Gastrocnemius medialis (tissue), 4 donors: ENCODE data around the gene RYR2. TPM values are rescaled to one million over a fixed set of nuclear protein-coding genes. Genes with fewer than 3 reads are reported as not detected.
"Not testable (repeated sequence)": the region's sequence is repeated elsewhere in the genome, so short reads cannot be mapped to it uniquely, and the experiment has no call there.

Experiments used
- ATAC-seq, 2 donors: fragments of 150-250 bp; one replicate each; pipeline ENCODE4 v1.9.1; 2016
- DNase-seq, 2 donors: peaks; one replicate each; pipeline ENCODE4 v3.0.0-alpha.2; 2019
- H3K27ac ChIP-seq, 4 donors: fragments of 200-600 bp; sonication (generic); 1 replicate in 1 of 4; 2 replicates in 3 of 4; pipeline ENCODE4 v1.5.1; 2016 to 2018; ENCODE audit warnings: mild to moderate bottlenecking in 2 of 4, moderate library complexity in 1 of 4
- H3K27me3 ChIP-seq, 3 donors: fragments of 200-600 bp; sonication (generic) in 2 of 3; 1 replicate in 1 of 3; 2 replicates in 2 of 3; pipeline versions ENCODE4 v1.5.1 to v1.6.0; 2016 to 2019; ENCODE audit warnings: mild to moderate bottlenecking in 1 of 3, moderate library complexity in 1 of 3
- H3K36me3 ChIP-seq, 2 donors: fragments of 200-600 bp; sonication (generic) in 1 of 2; one replicate each; pipeline ENCODE4 v1.5.1; 2017 to 2018
- H3K4me1 ChIP-seq, 2 donors: fragments of 200-600 bp; sonication (generic) in 1 of 2; one replicate each; pipeline ENCODE4 v1.5.1; 2016 to 2017; ENCODE audit warnings: mild to moderate bottlenecking in 2 of 2
- H3K4me3 ChIP-seq, 4 donors: fragments of 200-600 bp; sonication (generic) in 3 of 4; 1 replicate in 1 of 4; 2 replicates in 3 of 4; pipeline ENCODE4 v1.5.1; 2016 to 2019; ENCODE audit warnings: mild to moderate bottlenecking in 2 of 4
- H3K9me3 ChIP-seq, 3 donors: fragments of 200-600 bp; sonication (generic) in 2 of 3; 1 replicate in 1 of 3; 2 replicates in 2 of 3; pipeline ENCODE4 v1.5.1; 2016 to 2019
- POLR2A ChIP-seq, 2 donors: fragments of 450-650 bp; IDR thresholded peaks; one replicate each; pipeline ENCODE4 v1.6.1; 2017; ENCODE audit warnings: antibody characterized with exemption in 2 of 2, mild to moderate bottlenecking in 2 of 2, moderate library complexity in 2 of 2
- in situ Hi-C, 4 donors: fragments of 200-750 bp; cut with MboI; loops; one replicate each; pipeline versions ENCODE4 v1.15.0 to v1.8.0; 2017; ENCODE audit warnings: low sequenced_read_pairs in 4 of 4
- intact Hi-C: fragments of 100-400 bp; cut with DNase I; formaldehyde crosslinking; loops from one replicate; pipeline ENCODE4 v1.15.1; 2023; ENCODE audit warnings: low total_unique reads
- total RNA-seq, 4 donors: library from RNA; depleted of rRNA; stranded (reverse); fragments of >200 nt; gene quantifications; one replicate each; pipeline versions ENCODE4 v1.1.0 to v1.2.3, GENCODE V29; 2016
- TF ChIP-seq, protein P1 (sequence below), 5 experiments: fragments of 450-650 bp in 3 of 5; fragments of 200-600 bp in 2 of 5; sonication (generic) in 2 of 5; IDR thresholded peaks in 4 of 5; conservative IDR thresholded peaks in 1 of 5; 1 replicate in 4 of 5; 2 replicates in 1 of 5; pipeline ENCODE4 v1.5.1; 2016 to 2019; ENCODE audit warnings: antibody characterized with exemption in 5 of 5, mild to moderate bottlenecking in 3 of 5, moderate library complexity in 3 of 5

The RYR2 gene
- total RNA-seq, 4 donors from 2014 or later = 0.04 to 0.16 (median 0.07) TPM

DNA sequence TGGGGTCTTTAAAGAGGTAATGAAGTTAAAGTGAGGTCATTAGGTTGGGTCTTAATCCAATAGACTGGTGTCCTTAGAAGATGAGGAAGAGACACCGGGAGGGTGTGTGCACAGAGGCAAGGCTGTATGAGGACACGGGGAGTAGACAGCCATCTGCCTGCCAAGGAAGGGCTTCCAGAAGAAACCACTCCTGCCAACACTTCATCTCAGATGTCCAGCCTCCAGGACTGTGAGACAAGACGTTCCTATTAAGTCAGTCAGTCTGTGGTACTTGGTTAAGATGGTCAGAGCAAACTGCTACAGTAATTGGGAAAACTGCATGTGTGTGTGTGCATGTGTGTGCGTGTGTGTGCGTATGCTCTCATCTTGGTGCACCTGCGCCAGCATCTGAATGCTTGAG lies 77.1 kb downstream of the RYR2 start:
- TF ChIP-seq POLR2A (IDR thresholded peaks at IDR 0.05) = no peak
- TF ChIP-seq, protein P1, sequence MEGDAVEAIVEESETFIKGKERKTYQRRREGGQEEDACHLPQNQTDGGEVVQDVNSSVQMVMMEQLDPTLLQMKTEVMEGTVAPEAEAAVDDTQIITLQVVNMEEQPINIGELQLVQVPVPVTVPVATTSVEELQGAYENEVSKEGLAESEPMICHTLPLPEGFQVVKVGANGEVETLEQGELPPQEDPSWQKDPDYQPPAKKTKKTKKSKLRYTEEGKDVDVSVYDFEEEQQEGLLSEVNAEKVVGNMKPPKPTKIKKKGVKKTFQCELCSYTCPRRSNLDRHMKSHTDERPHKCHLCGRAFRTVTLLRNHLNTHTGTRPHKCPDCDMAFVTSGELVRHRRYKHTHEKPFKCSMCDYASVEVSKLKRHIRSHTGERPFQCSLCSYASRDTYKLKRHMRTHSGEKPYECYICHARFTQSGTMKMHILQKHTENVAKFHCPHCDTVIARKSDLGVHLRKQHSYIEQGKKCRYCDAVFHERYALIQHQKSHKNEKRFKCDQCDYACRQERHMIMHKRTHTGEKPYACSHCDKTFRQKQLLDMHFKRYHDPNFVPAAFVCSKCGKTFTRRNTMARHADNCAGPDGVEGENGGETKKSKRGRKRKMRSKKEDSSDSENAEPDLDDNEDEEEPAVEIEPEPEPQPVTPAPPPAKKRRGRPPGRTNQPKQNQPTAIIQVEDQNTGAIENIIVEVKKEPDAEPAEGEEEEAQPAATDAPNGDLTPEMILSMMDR (IDR thresholded peaks at IDR 0.05 in 4 of 5, conservative IDR thresholded peaks at IDR 0.05 in 1 of 5) = no peak
- H3K36me3 ChIP-seq = no peaks in the 10 kb centered on the region
- no peak for ATAC-seq
- H3K4me3 ChIP-seq = no peak overlapping the region
- H3K27me3 ChIP-seq = no peaks in the 10 kb centered on the region
- H3K27ac ChIP-seq = no peak overlapping the region
- intact Hi-C loops (no loop called here), in situ Hi-C loops (no loop called here)
- H3K9me3 ChIP-seq = no peaks in the 10 kb centered on the region
- H3K4me1 ChIP-seq = no peaks in the 10 kb centered on the region
- no peak for DNase-seq

DNA sequence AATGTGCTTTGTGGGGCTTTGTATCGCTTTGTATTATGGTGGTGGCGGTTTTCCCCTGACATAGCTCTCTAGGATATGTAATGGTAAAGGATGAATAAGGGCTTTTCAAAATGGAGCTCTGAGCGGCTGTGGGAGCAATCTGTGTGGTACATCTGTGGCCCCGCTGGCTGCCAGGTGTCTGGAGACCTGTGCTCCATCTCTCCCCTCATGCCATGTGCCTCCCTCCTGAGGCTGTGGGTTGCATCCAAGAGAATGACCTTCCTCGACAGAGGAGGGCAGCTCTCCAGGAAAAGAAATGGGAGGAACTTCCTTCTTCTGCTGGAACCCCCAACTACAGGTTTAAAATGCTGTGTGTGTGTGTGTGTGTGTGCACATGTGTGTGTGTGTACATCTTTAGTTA lies 78.7 kb downstream of the RYR2 start:
- no peak overlapping the region for H3K27ac ChIP-seq
- H3K27me3 ChIP-seq = no peaks in the 10 kb centered on the region
- in situ Hi-C loops = no loop called here
- no peaks in the 10 kb centered on the region for H3K36me3 ChIP-seq
- no peaks in the 10 kb centered on the region for H3K4me1 ChIP-seq
- DNase-seq = no peak
- no peak overlapping the region for H3K4me3 ChIP-seq
- intact Hi-C loops = no loop called here
- no peak for TF ChIP-seq POLR2A (IDR thresholded peaks at IDR 0.05)
- TF ChIP-seq, protein P1 (IDR thresholded peaks at IDR 0.05 in 4 of 5, conservative IDR thresholded peaks at IDR 0.05 in 1 of 5) = no peak
- no peak for ATAC-seq
- no peaks in the 10 kb centered on the region for H3K9me3 ChIP-seq

- intact Hi-C loops = no loop called here
- H3K36me3 ChIP-seq = no peaks in the 10 kb centered on the region
- H3K9me3 ChIP-seq = no peaks in the 10 kb centered on the region
- no peaks in the 10 kb centered on the region for H3K4me1 ChIP-seq
- H3K27me3 ChIP-seq = no peaks in the 10 kb centered on the region
- H3K4me3 ChIP-seq = no peak overlapping the region
- H3K27ac ChIP-seq = no peak overlapping the region
- DNase-seq (no peak), ATAC-seq (no peak)
- in situ Hi-C loops = no loop called here
- no peak for TF ChIP-seq POLR2A (IDR thresholded peaks at IDR 0.05)
- TF ChIP-seq, protein P1 (IDR thresholded peaks at IDR 0.05 in 4 of 5, conservative IDR thresholded peaks at IDR 0.05 in 1 of 5) = no peak
These were observed 83.0 kb downstream of the RYR2 start for GRCh38 chr1:237124856-237125462.

DNA sequence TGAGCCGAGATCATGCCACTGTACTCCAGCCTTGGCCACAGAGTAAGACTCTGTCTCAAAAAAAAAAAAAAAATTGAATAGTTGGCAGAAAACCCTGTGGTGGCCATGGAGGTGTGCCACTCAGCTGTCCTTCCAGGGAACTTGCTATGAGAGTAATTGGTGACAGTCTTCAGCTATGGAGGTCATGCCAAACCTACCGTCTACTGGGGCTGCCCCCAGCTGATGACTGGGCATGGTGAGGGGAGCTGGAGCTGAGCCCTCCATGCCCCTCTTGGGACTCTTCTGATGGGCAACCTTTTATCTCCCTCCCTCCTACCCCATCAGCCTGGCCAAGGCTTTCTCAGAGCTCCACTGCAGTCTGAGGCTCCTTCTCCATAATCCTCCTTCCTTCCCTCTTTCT lies 84.2 kb downstream of the RYR2 start:
- Histone ChIP-seq H3K4me3 (no peak overlapping the region), H3K4me1 (no peaks in the 10 kb centered on the region), H3K27me3 (no peaks in the 10 kb centered on the region), H3K9me3 (no peaks in the 10 kb centered on the region), H3K27ac (no peak overlapping the region), H3K36me3 (no peaks in the 10 kb centered on the region)
- in situ Hi-C loops (no loop called here), intact Hi-C loops (no loop called here)
- ATAC-seq = no peak
- TF ChIP-seq, protein P1 (IDR thresholded peaks at IDR 0.05 in 4 of 5, conservative IDR thresholded peaks at IDR 0.05 in 1 of 5) = no peak
- no peak for TF ChIP-seq POLR2A (IDR thresholded peaks at IDR 0.05)
- DNase-seq = no peak

DNA sequence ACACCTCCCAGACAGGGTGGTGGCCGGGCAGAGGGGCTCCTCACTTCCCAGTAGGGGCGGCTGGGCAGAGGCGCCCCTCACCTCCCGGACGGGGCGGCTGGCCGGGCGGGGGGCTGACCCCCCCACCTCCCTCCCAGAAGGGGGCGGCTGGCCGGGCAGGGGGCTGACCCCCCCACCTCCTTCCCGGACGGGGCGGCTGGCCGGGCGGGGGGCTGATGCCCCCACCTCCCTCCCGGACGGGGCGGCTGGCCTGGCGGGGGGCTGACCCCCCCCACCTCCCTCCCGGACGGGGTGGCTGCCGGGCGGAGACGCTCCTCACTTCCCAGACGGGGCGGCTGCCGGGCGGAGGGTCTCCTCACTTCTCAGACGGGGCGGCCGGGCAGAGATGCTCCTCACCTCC lies 85.3 kb downstream of the RYR2 start:
- intact Hi-C loops, H3K36me3 ChIP-seq, H3K27ac ChIP-seq, in situ Hi-C loops, H3K4me3 ChIP-seq, H3K27me3 ChIP-seq, H3K9me3 ChIP-seq, H3K4me1 ChIP-seq, DNase-seq, ATAC-seq: not testable (repeated sequence)
